Endothelial cell of umbilical vein (primary cell): ENCODE results near the gene TFPI2. TPM values are rescaled to one million over a fixed set of nuclear protein-coding genes. Genes with fewer than 3 reads are reported as not detected.

ENCODE experiments used
- BruUV-seq: library from RNA; stranded (reverse); fragments of 400-500 nt; replicated peaks from 2 replicates; lab custom pipeline; 2021; lab: Mats Ljungman, UMichigan
- CTCF ChIA-PET: fragments of 300-600, 350-600 bp; sonication (Branson Sonifier 250); formaldehyde crosslinking; loops from one replicate; lab custom pipeline; 2021; ENCODE audit warnings: antibody characterized with exemption, inconsistent platforms; lab: Charles Lee
- POLR2A ChIA-PET: fragments of 300-600, 350-600 bp; sonication (Branson Sonifier 250); formaldehyde crosslinking; loops from one replicate; lab custom pipeline; 2021; ENCODE audit warnings: antibody characterized with exemption, inconsistent platforms; lab: Charles Lee
- DNase-seq: peaks from one replicate; pipeline ENCODE4 v3.0.0-alpha.2; 2011; ENCODE audit warnings: low read depth, low spot score
- FAIRE-seq: peaks from 2 replicates; lab custom pipeline; 2011; peaks lifted over from hg19 to GRCh38; lab: Jason Lieb, UNC
- H2AFZ ChIP-seq: 2 replicates; pipeline ENCODE4 v1.6.0; 2012; ENCODE audit warnings: low read depth, low read length, control low read depth, inconsistent platforms
- H3K27ac ChIP-seq: 2 replicates; pipeline ENCODE4 v1.5.1; 2011; ENCODE audit warnings: low read depth, mild to moderate bottlenecking, control low read depth, low read length, moderate library complexity; ENCODE audit not compliant: insufficient read depth
- H3K27me3 ChIP-seq, 2 experiments: 2 replicates each; pipeline versions ENCODE4 v1.6.0 to v1.6.1; 2011; ENCODE audit warnings: low read length in 2 of 2, mixed read lengths in 1 of 2; ENCODE audit not compliant: control insufficient read depth in 2 of 2, insufficient read depth in 2 of 2
- H3K36me3 ChIP-seq, 2 experiments: 2 replicates in 1 of 2; 3 replicates in 1 of 2; pipeline ENCODE4 v1.5.1; 2011; ENCODE audit warnings: low read length in 2 of 2, mild to moderate bottlenecking in 1 of 2, moderate library complexity in 1 of 2; ENCODE audit not compliant: control insufficient read depth in 2 of 2, insufficient read depth in 2 of 2; ENCODE audit errors: extremely low read depth in 1 of 2
- H3K4me1 ChIP-seq: 3 replicates; pipeline ENCODE4 v1.5.1; 2011; ENCODE audit warnings: mild to moderate bottlenecking, low read length; ENCODE audit not compliant: control insufficient read depth, insufficient read depth; ENCODE audit errors: extremely low read depth
- H3K4me2 ChIP-seq: 2 replicates; pipeline ENCODE4 v1.6.1; 2011; ENCODE audit warnings: low read length, control low read depth, mixed read lengths; ENCODE audit not compliant: insufficient read depth
- H3K4me3 ChIP-seq, 3 experiments: fragments of 200-600 bp in 1 of 3; sonication (generic), shearing (Covaris generic) in 1 of 3; replicated peaks in 1 of 3; 2 replicates each; pipeline ENCODE4 v1.5.1; 2011 to 2016; ENCODE audit warnings: control low read depth in 3 of 3, low read length in 3 of 3, mild to moderate bottlenecking in 2 of 3, inconsistent platforms in 1 of 3, low read depth in 1 of 3, moderate library complexity in 1 of 3; ENCODE audit not compliant: insufficient read depth in 1 of 3
- H3K79me2 ChIP-seq: 2 replicates; pipeline ENCODE4 v1.6.0; 2012; ENCODE audit warnings: low read length, inconsistent platforms; ENCODE audit not compliant: control insufficient read depth, insufficient read depth
- H3K9ac ChIP-seq: replicated peaks from 2 replicates; pipeline ENCODE3; 2011; ENCODE audit warnings: low read length, control low read depth; ENCODE audit not compliant: insufficient read depth; ENCODE audit errors: extremely low read depth
- H3K9me1 ChIP-seq: replicated peaks from 3 replicates; pipeline ENCODE4 v1.6.0; 2011; ENCODE audit warnings: mild to moderate bottlenecking, low read length; ENCODE audit not compliant: control insufficient read depth, insufficient read depth; ENCODE audit errors: extremely low read depth
- H3K9me3 ChIP-seq: replicated peaks from 2 replicates; pipeline ENCODE4 v1.5.1; 2012; ENCODE audit warnings: low read length, inconsistent platforms; ENCODE audit not compliant: control insufficient read depth, insufficient read depth
- H4K20me1 ChIP-seq: replicated peaks from 2 replicates; pipeline ENCODE3; 2011; ENCODE audit warnings: mild to moderate bottlenecking, low read length; ENCODE audit not compliant: control insufficient read depth, insufficient read depth; ENCODE audit errors: extremely low read depth
- EZH2 ChIP-seq: IDR thresholded peaks from 2 replicates; pipeline ENCODE4 v1.6.1; 2012; ENCODE audit warnings: borderline replicate concordance, low read depth, mild to moderate bottlenecking, moderate library complexity, low read length, inconsistent platforms; ENCODE audit not compliant: severe bottlenecking
- FOS ChIP-seq: IDR thresholded peaks from 2 replicates; pipeline ENCODE4 v1.6.1; 2011; ENCODE audit warnings: mild to moderate bottlenecking, low read length, moderate library complexity, borderline replicate concordance; ENCODE audit not compliant: insufficient read depth
- GATA2 ChIP-seq: IDR thresholded peaks from 2 replicates; pipeline ENCODE4 v1.7.0; 2011; ENCODE audit warnings: low read depth, mild to moderate bottlenecking, moderate library complexity, mixed read lengths, low read length; ENCODE audit not compliant: insufficient read length, insufficient read depth
- JUN ChIP-seq: IDR thresholded peaks from 2 replicates; pipeline ENCODE4 v1.6.1; 2011; ENCODE audit warnings: borderline replicate concordance, low read depth; ENCODE audit not compliant: insufficient read length, insufficient read depth
- MAX ChIP-seq: IDR thresholded peaks from 2 replicates; pipeline ENCODE4 v1.6.1; 2011; ENCODE audit not compliant: insufficient read depth, insufficient read length
- MYC ChIP-seq: IDR thresholded peaks from one replicate; pipeline ENCODE4 v1.6.1; 2011; ENCODE audit warnings: mild to moderate bottlenecking, low read depth, low read length
- POLR2A ChIP-seq: IDR thresholded peaks from 2 replicates; pipeline ENCODE4 v1.6.1; 2012; ENCODE audit warnings: low read depth, mild to moderate bottlenecking, control low read depth, low read length
- POLR2AphosphoS5 ChIP-seq: IDR thresholded peaks from 2 replicates; pipeline ENCODE4 v1.6.1; 2012; ENCODE audit warnings: low read depth, mild to moderate bottlenecking, control low read depth, low read length, moderate library complexity; ENCODE audit not compliant: insufficient read depth
- dilution Hi-C: fragments of 300-500 bp; cut with MboI; formaldehyde crosslinking; loops from one replicate; pipeline ENCODE4 v1.15.0; 2019; ENCODE audit warnings: low sequenced_read_pairs; ENCODE audit not compliant: extremely low pct_ligation_motif_present
- intact Hi-C: fragments of 100-400 bp; cut with micrococcal nuclease; formaldehyde crosslinking; loops from one replicate; pipeline ENCODE4 v1.10.0; 2022
- polyA plus RNA-seq, 4 experiments: library from polyadenylated mRNA; depleted of rRNA in 3 of 4; stranded (reverse) in 3 of 4; unstranded in 1 of 4; fragments of >200 nt; gene quantifications; 2 replicates each; pipeline versions ENCODE4 v1.2.1 to v1.2.3, GENCODE V29; 2011 to 2012; ENCODE audit warnings: missing spikeins in 1 of 4
- total RNA-seq: library from RNA; stranded (reverse); gene quantifications from 2 replicates; pipeline ENCODE4 v1.2.3, GENCODE V29; 2021
- TF ChIP-seq, protein P1 (sequence below), 2 donors: IDR thresholded peaks; 1 replicate in 1 of 2; 2 replicates in 1 of 2; pipeline ENCODE4 v1.5.1; 2011; ENCODE audit warnings: low read length in 2 of 2, mild to moderate bottlenecking in 2 of 2, moderate library complexity in 2 of 2, control low read depth in 1 of 2, inconsistent platforms in 1 of 2, low read depth in 1 of 2; ENCODE audit not compliant: insufficient read depth in 1 of 2; ENCODE audit errors: extremely low read depth in 1 of 2

Gene TFPI2
- total and polyA plus RNA-seq, 2 donors (not counting 3 experiments of a cell fraction or from before 2014, with no cell fraction given) = 49.9 to 65.9 TPM

DNA sequence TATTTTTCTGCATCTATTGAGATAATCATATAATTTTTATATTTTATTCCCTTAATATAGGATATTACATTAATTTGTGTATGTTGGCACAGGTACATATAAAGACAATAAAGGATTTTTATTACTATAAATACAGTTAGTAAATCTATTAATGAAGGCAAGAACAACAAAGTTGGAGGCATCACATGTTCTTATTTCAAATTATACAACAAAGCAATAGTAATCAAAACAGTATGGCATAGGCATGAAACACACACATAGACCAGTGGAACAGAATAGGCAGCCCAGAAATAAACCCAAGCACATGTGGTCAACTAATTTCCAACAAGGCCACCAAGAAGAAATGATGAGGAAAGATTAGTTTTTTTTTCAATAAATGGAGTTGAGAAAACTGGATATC is 11.2 kb downstream of the TFPI2 start:
- TF ChIP-seq EZH2 = no peak
- TF ChIP-seq, protein P1, sequence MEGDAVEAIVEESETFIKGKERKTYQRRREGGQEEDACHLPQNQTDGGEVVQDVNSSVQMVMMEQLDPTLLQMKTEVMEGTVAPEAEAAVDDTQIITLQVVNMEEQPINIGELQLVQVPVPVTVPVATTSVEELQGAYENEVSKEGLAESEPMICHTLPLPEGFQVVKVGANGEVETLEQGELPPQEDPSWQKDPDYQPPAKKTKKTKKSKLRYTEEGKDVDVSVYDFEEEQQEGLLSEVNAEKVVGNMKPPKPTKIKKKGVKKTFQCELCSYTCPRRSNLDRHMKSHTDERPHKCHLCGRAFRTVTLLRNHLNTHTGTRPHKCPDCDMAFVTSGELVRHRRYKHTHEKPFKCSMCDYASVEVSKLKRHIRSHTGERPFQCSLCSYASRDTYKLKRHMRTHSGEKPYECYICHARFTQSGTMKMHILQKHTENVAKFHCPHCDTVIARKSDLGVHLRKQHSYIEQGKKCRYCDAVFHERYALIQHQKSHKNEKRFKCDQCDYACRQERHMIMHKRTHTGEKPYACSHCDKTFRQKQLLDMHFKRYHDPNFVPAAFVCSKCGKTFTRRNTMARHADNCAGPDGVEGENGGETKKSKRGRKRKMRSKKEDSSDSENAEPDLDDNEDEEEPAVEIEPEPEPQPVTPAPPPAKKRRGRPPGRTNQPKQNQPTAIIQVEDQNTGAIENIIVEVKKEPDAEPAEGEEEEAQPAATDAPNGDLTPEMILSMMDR (IDR thresholded peaks at IDR 0.05; ENCODE audit: extremely low read depth in 1 of 2, insufficient read depth in 1 of 2, low read depth in 1 of 2, low read length in 2 of 2) = no peak
- TF ChIP-seq FOS = no peak
- no peak for TF ChIP-seq MAX
- TF ChIP-seq POLR2A = no peak
- TF ChIP-seq POLR2AphosphoS5 = no peak
- no peak for TF ChIP-seq GATA2
- TF ChIP-seq JUN = no peak
- TF ChIP-seq MYC = no peak
- Histone ChIP-seq H3K9ac (no peak overlapping the region), H3K9me1 (no peaks in the 10 kb centered on the region), H3K36me3 (no peaks in the 10 kb centered on the region), H3K4me3 (no peak overlapping the region), H3K27ac (no peak overlapping the region), H3K4me1 (no peaks in the 10 kb centered on the region), H3K4me2 (no peak overlapping the region), H3K9me3 (no peaks in the 10 kb centered on the region), H3K79me2 (no peaks in the 10 kb centered on the region), H2AFZ (no peak overlapping the region), H4K20me1 (no peaks in the 10 kb centered on the region), H3K27me3 (no peaks in the 10 kb centered on the region)
- intact Hi-C loops = no loop called here
- no TSS peak for BruUV-seq
- DNase-seq (no peak), FAIRE-seq (no peak)
- dilution Hi-C loops = no loop called here
- ChIA-PET POLR2A (no interaction called here), CTCF (no interaction called here)
